Mesothelial cell of epicardium (in vitro differentiated cells): ENCODE measurements around the gene HS3ST3B1. TPM values are rescaled to one million over a fixed set of nuclear protein-coding genes. Genes with fewer than 3 reads are reported as not detected.

ENCODE experiments used
- total RNA-seq: library from RNA; stranded (reverse); gene quantifications from 3 replicates; pipeline ENCODE4 v1.2.1, GENCODE V29; 2021

Gene HS3ST3B1
- total RNA-seq, 1 donor from 2014 or later, result 9.8 TPM

Other genes starting within 250 kb of the HS3ST3B1 start
- gene COX10, start 231.6 kb upstream of the HS3ST3B1 start, total RNA-seq, result 18.2 to 20.3 TPM (median 18.4 TPM) in 3 replicates
- not detected in 3 replicates for gene CDRT15, start 64.2 kb upstream of the HS3ST3B1 start, total RNA-seq